K562 (cell line): ENCODE data around the gene PPP2R3C. TPM values are rescaled to one million over a fixed set of nuclear protein-coding genes. Genes with fewer than 3 reads are reported as not detected.

Experiments used
- ATAC-seq: fragments of 200-7000 bp; cut with Tn5 transposase; 3 replicates; pipeline ENCODE4 v1.9.1; 2020; ENCODE audit warnings: moderate library complexity
- BruUV-seq: library from RNA; stranded (reverse); fragments of 400-500 nt; replicated peaks from 2 replicates; lab custom pipeline; 2021; lab: Mats Ljungman, UMichigan
- CTCF ChIA-PET: fragments of 300-600 bp; formaldehyde crosslinking; extraction: SDS; loops from one replicate; lab custom pipeline; 2021; ENCODE audit warnings: low intra/inter-chr PET ratio; lab: Yijun Ruan, JAX
- POLR2A ChIA-PET: fragments of 300-600, 350-650 bp; sonication (Branson Sonifier 250); formaldehyde crosslinking; extraction: SDS; loops from one replicate; lab custom pipeline; 2021; ENCODE audit warnings: antibody characterized with exemption, inconsistent platforms; lab: Yijun Ruan, JAX
- DNase-seq, 4 experiments: peaks; one replicate each; pipeline versions ENCODE4 v3.0.0 to v3.0.0-alpha.2; 2011 to 2018; ENCODE audit warnings: low spot score in 3 of 4, mixed read lengths in 3 of 4; ENCODE audit errors: extremely low read depth in 1 of 4
- FAIRE-seq: peaks from 2 replicates; lab custom pipeline; 2011; peaks lifted over from hg19 to GRCh38; lab: Jason Lieb, UNC
- H2AFZ ChIP-seq: 2 replicates; pipeline ENCODE4 v1.6.0; 2011; ENCODE audit warnings: low read depth, low read length, control low read depth, inconsistent platforms
- H3K27ac ChIP-seq: fragments of 200-600 bp; 3 replicates; pipeline ENCODE4 v1.8.0; 2011; ENCODE audit warnings: low read depth, mild to moderate bottlenecking, control low read depth, inconsistent platforms, low read length, moderate library complexity, mixed read lengths; ENCODE audit errors: extremely low read depth
- H3K27me3 ChIP-seq, 2 experiments: fragments of 300-600 bp in 1 of 2; 2 replicates in 1 of 2; 3 replicates in 1 of 2; pipeline versions ENCODE4 v1.6.0 to v1.8.0; 2011; ENCODE audit warnings: inconsistent platforms in 2 of 2, low read length in 2 of 2, mild to moderate bottlenecking in 1 of 2, mixed read lengths in 1 of 2, moderate library complexity in 1 of 2; ENCODE audit not compliant: control insufficient read depth in 2 of 2, insufficient read depth in 2 of 2
- H3K36me3 ChIP-seq: fragments of 300-600 bp; 3 replicates; pipeline ENCODE4 v1.8.0; 2011; ENCODE audit warnings: mild to moderate bottlenecking, low read length, inconsistent platforms; ENCODE audit not compliant: control insufficient read depth, insufficient read depth
- H3K4me1 ChIP-seq, 2 experiments: fragments of 200-600 bp in 1 of 2; replicated peaks in 1 of 2; 2 replicates in 1 of 2; 3 replicates in 1 of 2; pipeline versions ENCODE4 v1.5.1 to v1.8.0; 2011; ENCODE audit warnings: inconsistent platforms in 2 of 2, low read length in 2 of 2, mild to moderate bottlenecking in 1 of 2, mixed read lengths in 1 of 2, moderate library complexity in 1 of 2; ENCODE audit not compliant: control insufficient read depth in 2 of 2, insufficient read depth in 2 of 2
- H3K4me2 ChIP-seq: 2 replicates; pipeline ENCODE4 v1.6.1; 2011; ENCODE audit warnings: low read length, control low read depth, inconsistent platforms, mixed read lengths; ENCODE audit not compliant: insufficient read depth
- H3K4me3 ChIP-seq: fragments of 200-600 bp; sonication (generic), shearing (Covaris generic); 2 replicates; pipeline ENCODE4 v1.5.1; 2016; ENCODE audit warnings: control low read depth, inconsistent platforms
- H3K79me2 ChIP-seq: fragments of 200-600 bp; 3 replicates; pipeline ENCODE4 v1.8.0; 2011; ENCODE audit warnings: low read length, inconsistent platforms; ENCODE audit not compliant: control insufficient read depth, insufficient read depth
- H3K9ac ChIP-seq, 2 experiments: 2 replicates each; pipeline versions ENCODE4 v1.6.0 to v1.6.1; 2011; ENCODE audit warnings: low read depth in 2 of 2, low read length in 2 of 2, control low read depth in 1 of 2, inconsistent platforms in 1 of 2, mild to moderate bottlenecking in 1 of 2, mixed read lengths in 1 of 2; ENCODE audit not compliant: insufficient read depth in 1 of 2
- H3K9me1 ChIP-seq: one replicate; pipeline ENCODE4 v1.6.0; 2011; ENCODE audit warnings: inconsistent platforms, mild to moderate bottlenecking, low read length, moderate library complexity; ENCODE audit not compliant: control insufficient read depth, insufficient read depth
- H3K9me3 ChIP-seq: replicated peaks from 2 replicates; pipeline ENCODE4 v1.5.1; 2011; ENCODE audit warnings: low read depth, low read length, inconsistent platforms; ENCODE audit not compliant: control insufficient read depth, insufficient read depth
- H4K20me1 ChIP-seq: replicated peaks from 2 replicates; pipeline ENCODE4 v1.6.1; 2011; ENCODE audit warnings: low read length, inconsistent platforms, mixed read lengths; ENCODE audit not compliant: control insufficient read depth, insufficient read depth
- DDX20 ChIP-seq: fragments of 450-650 bp; IDR thresholded peaks from 2 replicates; pipeline ENCODE4 v1.6.1; 2016; ENCODE audit warnings: missing genetic modification characterization, low read depth, mild to moderate bottlenecking, missing compliant biosample characterization, moderate library complexity
- ZNF175 ChIP-seq: fragments of 200-800 bp; sonication (Bioruptor generic); IDR thresholded peaks from 2 replicates; pipeline ENCODE4 v1.6.1; 2016; ENCODE audit warnings: low read depth, mild to moderate bottlenecking, missing genetic modification characterization, missing compliant biosample characterization
- ZNF766 ChIP-seq: fragments of 200-800 bp; sonication (Bioruptor generic); conservative IDR thresholded peaks from 2 replicates; pipeline ENCODE4 v1.6.1; 2016; ENCODE audit warnings: missing genetic modification characterization, missing compliant biosample characterization
- WGBS: fragments of 100-300 bp; shearing (Covaris generic); methylation state at CpG from one replicate; pipeline ENCODE4 v1.1.6; 2016; ENCODE audit warnings: low coverage, mixed read lengths; ENCODE audit not compliant: insufficient coverage; ENCODE audit errors: missing lambda C conversion rate; 5-methylcytosine and 5-hydroxymethylcytosine counted together
- in situ Hi-C: fragments of 300-500 bp; cut with MboI; formaldehyde crosslinking; loops from 4 replicates; pipeline ENCODE4 v1.15.0; 2018; ENCODE audit warnings: inconsistent platforms, mixed read lengths
- intact Hi-C: fragments of 100-400 bp; cut with micrococcal nuclease; formaldehyde crosslinking; loops from 2 replicates; pipeline ENCODE4 v1.14.2; 2022
- polyA plus RNA-seq, 8 experiments: library from polyadenylated mRNA; depleted of rRNA in 4 of 8; stranded (reverse) in 5 of 8; unstranded in 3 of 8; fragments of >200 nt; fragmentation: Nextera tagmentation in 2 of 8; fragmentation: Illumina TruSeq in 1 of 8; extraction: Ambion mirVana in 2 of 8; extraction: Trizol in 1 of 8; gene quantifications; 2 replicates each; pipeline versions ENCODE4 v1.2.1 to v1.2.3, GENCODE V29; 2011 to 2014; ENCODE audit warnings: inconsistent platforms in 1 of 8, missing spikeins in 1 of 8
- total RNA-seq, 7 experiments: library from RNA; depleted of rRNA in 6 of 7; stranded (reverse); fragments of >200 nt in 6 of 7; fragmentation: Illumina TruSeq in 2 of 7; extraction: Trizol in 2 of 7; gene quantifications; 2 replicates each; pipeline versions ENCODE4 v1.2.1 to v1.2.3, GENCODE V29; 2011 to 2021; ENCODE audit warnings: low replicate concordance in 1 of 7

PPP2R3C gene
- total and polyA plus RNA-seq, 9 of the 15 experiments (the other 6 are each of a cell fraction or from before 2014, with no cell fraction given) = 14.7 to 43.3 (median 22.7) TPM

- no peaks in the 10 kb centered on the region for H3K9me1 ChIP-seq
- no TSS peak for BruUV-seq
- H3K4me1 ChIP-seq = peaks cover 0 to 6% of the 10 kb centered on the region in 2 experiments; a peak in 1 of 5 replicates
- H3K9me3 ChIP-seq = no peaks in the 10 kb centered on the region
- H3K4me3 ChIP-seq = no peak overlapping the region
- no peak overlapping the region for H3K27ac ChIP-seq
- in situ Hi-C loops = no loop called here
- H3K27me3 ChIP-seq = no peaks in the 10 kb centered on the region
- intact Hi-C loops = no loop called here
- ChIA-PET POLR2A (no interaction called here), CTCF (no interaction called here)
- TF ChIP-seq ZNF175 (CRISPR knock-in tag) (peak; percentile 35; the same call in 1 of the 2 replicates), ZNF766 (CRISPR knock-in tag) (no peak)
- FAIRE-seq (no peak), ATAC-seq (no peak), DNase-seq (no peak)
- 83% methylated on average over 7 of the region's 8 CpGs for WGBS
- H3K79me2 ChIP-seq = no peaks in the 10 kb centered on the region
- no peak overlapping the region for H3K4me2 ChIP-seq
- no peak overlapping the region for H3K9ac ChIP-seq
- no peaks in the 10 kb centered on the region for H4K20me1 ChIP-seq
- peaks cover 8% of the 10 kb centered on the region; the same call in 2 of the 3 replicates for H3K36me3 ChIP-seq
- H2AFZ ChIP-seq = no peak overlapping the region
These were observed 37.3 kb upstream of the PPP2R3C start for GRCh38 chr14:35158951-35159653.

- H3K27ac ChIP-seq = no peak overlapping the region
- no peak for TF ChIP-seq DDX20 (tag)
- TF ChIP-seq, all 486 proteins: peak for 0
- Histone ChIP-seq H3K4me1 (peaks cover 0 to 6% of the 10 kb centered on the region in 2 experiments; a peak in 1 of 5 replicates), H3K27me3 (no peaks in the 10 kb centered on the region), H3K4me3 (no peak overlapping the region), H3K79me2 (no peaks in the 10 kb centered on the region), H3K36me3 (peaks cover 8% of the 10 kb centered on the region; the same call in 2 of the 3 replicates), H3K9me1 (no peaks in the 10 kb centered on the region), H2AFZ (no peak overlapping the region), H3K9me3 (no peaks in the 10 kb centered on the region), H3K9ac (no peak overlapping the region), H4K20me1 (no peaks in the 10 kb centered on the region), H3K4me2 (no peak overlapping the region)
- CTCF ChIA-PET = no interaction called here
- FAIRE-seq (no peak), ATAC-seq (no peak), DNase-seq (no peak)
- POLR2A ChIA-PET = interaction anchor here (0.9 kb wide), 1 partner anchor 37 kb away, joined by 3 read pairs; the partner anchor contains the start of genes PPP2R3C and PRORP
- 37% methylated on average over 2 of the region's 2 CpGs for WGBS
- in situ Hi-C loops (no loop called here), intact Hi-C loops (no loop called here)
- no TSS peak for BruUV-seq
These were observed 36.7 kb upstream of the PPP2R3C start for GRCh38 chr14:35158491-35158890.
